Jurkat, Clone E6-1 (cell line): ENCODE data around the gene PRDM15.
"Not testable (repeated sequence)": the region's sequence is repeated elsewhere in the genome, so short reads cannot be mapped to it uniquely, and the experiment has no call there.

ENCODE experiments used
- DNase-seq: peaks from one replicate; pipeline ENCODE4 v3.0.0-alpha.2; 2011; ENCODE audit warnings: low read depth, low spot score
- H3K4me3 ChIP-seq: 2 replicates; pipeline ENCODE4 v1.5.1; 2011; ENCODE audit warnings: mild to moderate bottlenecking, low read length, control low read depth, moderate library complexity

PRDM15 gene

GRCh38 chr21:41800425-41801320, 78.5 kb downstream of the PRDM15 start:
- H3K4me3 ChIP-seq, result no peak overlapping the region
- no peak for DNase-seq

- no peak overlapping the region for H3K4me3 ChIP-seq
- no peak for DNase-seq
These were observed 79.4 kb downstream of the PRDM15 start for GRCh38 chr21:41799763-41800162.

- no peak overlapping the region for H3K4me3 ChIP-seq
- DNase-seq, result no peak
These were observed 80.8 kb downstream of the PRDM15 start for GRCh38 chr21:41798326-41798725.

GRCh38 chr21:41796476-41797080, 82.6 kb downstream of the PRDM15 start:
- no peak for DNase-seq
- H3K4me3 ChIP-seq, result no peak overlapping the region

GRCh38 chr21:41795726-41796125, 83.4 kb downstream of the PRDM15 start:
- no peak for DNase-seq
- no peak overlapping the region for H3K4me3 ChIP-seq

GRCh38 chr21:41794600-41794999, 84.5 kb downstream of the PRDM15 start:
- H3K4me3 ChIP-seq, result no peak overlapping the region
- DNase-seq, result no peak

GRCh38 chr21:41792711-41793110, 86.4 kb downstream of the PRDM15 start:
- no peak overlapping the region for H3K4me3 ChIP-seq
- DNase-seq, result no peak

GRCh38 chr21:41786509-41786987, 92.6 kb downstream of the PRDM15 start:
- no peak for DNase-seq
- H3K4me3 ChIP-seq, result no peak overlapping the region

- not testable (repeated sequence) for H3K4me3 ChIP-seq, DNase-seq
These were observed 93.9 kb downstream of the PRDM15 start for GRCh38 chr21:41785262-41785661.

GRCh38 chr21:41784456-41785102, 94.6 kb downstream of the PRDM15 start:
- H3K4me3 ChIP-seq, result no peak overlapping the region
- no peak for DNase-seq

- DNase-seq, result peak; percentile 84
- no peak overlapping the region; the same call in 1 of the 2 replicates for H3K4me3 ChIP-seq
These were observed 95.5 kb downstream of the PRDM15 start for GRCh38 chr21:41783476-41784180.

- DNase-seq, result no peak
- no peak overlapping the region for H3K4me3 ChIP-seq
These were observed 98.1 kb downstream of the PRDM15 start for GRCh38 chr21:41781050-41781410.

- DNase-seq, result no peak
- no peak overlapping the region for H3K4me3 ChIP-seq
These were observed 98.7 kb downstream of the PRDM15 start for GRCh38 chr21:41780337-41781049.

GRCh38 chr21:41779659-41780058, 99.5 kb downstream of the PRDM15 start:
- H3K4me3 ChIP-seq, result no peak overlapping the region
- DNase-seq, result no peak

GRCh38 chr21:41778930-41779600, 100.1 kb downstream of the PRDM15 start:
- DNase-seq, result no peak
- no peak overlapping the region for H3K4me3 ChIP-seq

GRCh38 chr21:41777951-41778815, 101.0 kb downstream of the PRDM15 start:
- no peak overlapping the region for H3K4me3 ChIP-seq
- no peak for DNase-seq

- H3K4me3 ChIP-seq, result no peak overlapping the region
- DNase-seq, result peak; percentile 42
These were observed 102.4 kb downstream of the PRDM15 start for GRCh38 chr21:41776778-41777177.

GRCh38 chr21:41775149-41775472, 104.0 kb downstream of the PRDM15 start:
- DNase-seq, result peak; percentile 39
- H3K4me3 ChIP-seq, result no peak overlapping the region; the same call in 1 of the 2 replicates
